ENCODE results near the gene EXOSC7.

Gene EXOSC7

GRCh38 chr3:44976002-44976815 is at the start of gene EXOSC7, which contains the start of gene ZDHHC3:
Gene EXOSC7, plus strand, starts transcription at chr3:44976244. Its CDS starts 34 bp downstream, at chr3:44976278.
Gene ZDHHC3, minus strand, starts transcription at chr3:44976174. Its CDS starts 16,738 bp downstream, at chr3:44959436.
- H3K4me3 ChIP-seq (replicated peaks; ENCODE audit: low read depth, low read length), result peak within 1 kb of the TSS; percentile 80
- peak; percentile 38 for DNase-seq (ENCODE audit: extremely low read depth, low read depth)

GRCh38 chr3:44926921-44927320 is 49.1 kb upstream of the EXOSC7 start:
- DNase-seq (ENCODE audit: extremely low read depth, low read depth), result no peak
- TF ChIP-seq CTCF (IDR thresholded peaks at IDR 0.05; ENCODE audit: low read depth, low read length, missing control alignments), result no peak
- H3K4me3 ChIP-seq (replicated peaks; ENCODE audit: low read depth, low read length), result no peak overlapping the region

More at GRCh38 chr3:44976002-44976815, at the start of gene EXOSC7, which contains the start of gene ZDHHC3:
- no peak for TF ChIP-seq CTCF (IDR thresholded peaks at IDR 0.05; ENCODE audit: low read depth, low read length, missing control alignments)

GRCh38 chr3:44927371-44927770 is 48.7 kb upstream of the EXOSC7 start:
- DNase-seq (ENCODE audit: extremely low read depth, low read depth), result no peak
- no peak for TF ChIP-seq CTCF (IDR thresholded peaks at IDR 0.05; ENCODE audit: low read depth, low read length, missing control alignments)
- no peak overlapping the region for H3K4me3 ChIP-seq (replicated peaks; ENCODE audit: low read depth, low read length)

GRCh38 chr3:44929782-44930181 is 46.3 kb upstream of the EXOSC7 start:
- no peak for TF ChIP-seq CTCF (IDR thresholded peaks at IDR 0.05; ENCODE audit: low read depth, low read length, missing control alignments)
- no peak overlapping the region for H3K4me3 ChIP-seq (replicated peaks; ENCODE audit: low read depth, low read length)
- DNase-seq (ENCODE audit: extremely low read depth, low read depth), result no peak

GRCh38 chr3:44930911-44931310 is 45.1 kb upstream of the EXOSC7 start:
- no peak for DNase-seq (ENCODE audit: extremely low read depth, low read depth)
- no peak for TF ChIP-seq CTCF (IDR thresholded peaks at IDR 0.05; ENCODE audit: low read depth, low read length, missing control alignments)
- no peak overlapping the region for H3K4me3 ChIP-seq (replicated peaks; ENCODE audit: low read depth, low read length)

GRCh38 chr3:44931791-44932190 is 44.3 kb upstream of the EXOSC7 start:
- no peak overlapping the region for H3K4me3 ChIP-seq (replicated peaks; ENCODE audit: low read depth, low read length)
- no peak for TF ChIP-seq CTCF (IDR thresholded peaks at IDR 0.05; ENCODE audit: low read depth, low read length, missing control alignments)
- no peak for DNase-seq (ENCODE audit: extremely low read depth, low read depth)

Data from HFF-Myc (cell line).